GM10847 (cell line): ENCODE data around the gene HPS3.

Experiments
- POLR2A ChIP-seq: IDR thresholded peaks from 2 replicates; pipeline ENCODE4 v1.6.1; 2011; ENCODE audit not compliant: insufficient read length; ENCODE audit errors: extremely low read depth

Gene HPS3

GRCh38 chr3:149163066-149163465, 33.6 kb downstream of the HPS3 start:
- TF ChIP-seq POLR2A: no peak

GRCh38 chr3:149167898-149168297, 38.5 kb downstream of the HPS3 start:
- TF ChIP-seq POLR2A: no peak

GRCh38 chr3:149170672-149171071, 41.2 kb downstream of the HPS3 start:
- TF ChIP-seq POLR2A: no peak

GRCh38 chr3:149174901-149175300, 45.5 kb downstream of the HPS3 start:
- TF ChIP-seq POLR2A: no peak

- no peak for TF ChIP-seq POLR2A
Measured at GRCh38 chr3:149177122-149177521, 47.7 kb downstream of the HPS3 start.

- TF ChIP-seq POLR2A: no peak
Measured at GRCh38 chr3:149179220-149179619, 49.8 kb downstream of the HPS3 start.

- TF ChIP-seq POLR2A: no peak
Measured at GRCh38 chr3:149180057-149180573, 50.7 kb downstream of the HPS3 start.

GRCh38 chr3:149181182-149181581, 51.7 kb downstream of the HPS3 start:
- no peak for TF ChIP-seq POLR2A

- TF ChIP-seq POLR2A: no peak
Measured at GRCh38 chr3:149186219-149186618, 56.8 kb downstream of the HPS3 start.

GRCh38 chr3:149186721-149187120, 57.3 kb downstream of the HPS3 start:
- TF ChIP-seq POLR2A: no peak

- TF ChIP-seq POLR2A: no peak
Measured at GRCh38 chr3:149188494-149188893, 59.1 kb downstream of the HPS3 start.

GRCh38 chr3:149195221-149195620, 65.8 kb downstream of the HPS3 start:
- no peak for TF ChIP-seq POLR2A

- TF ChIP-seq POLR2A: no peak
Measured at GRCh38 chr3:149197669-149198068, 68.2 kb downstream of the HPS3 start.

GRCh38 chr3:149198611-149199010, 69.2 kb downstream of the HPS3 start:
- no peak for TF ChIP-seq POLR2A

- TF ChIP-seq POLR2A: no peak
Measured at GRCh38 chr3:149199474-149199873, 70.0 kb downstream of the HPS3 start.

GRCh38 chr3:149203758-149204157, 74.3 kb downstream of the HPS3 start:
- TF ChIP-seq POLR2A: no peak

GRCh38 chr3:149204390-149204991, 75.1 kb downstream of the HPS3 start:
- TF ChIP-seq POLR2A: no peak
